ENCODE measurements around the gene GOLGA6L25.
"Not testable (repeated sequence)": the region's sequence is repeated elsewhere in the genome, so short reads cannot be mapped to it uniquely, and the experiment has no call there.

DNA sequence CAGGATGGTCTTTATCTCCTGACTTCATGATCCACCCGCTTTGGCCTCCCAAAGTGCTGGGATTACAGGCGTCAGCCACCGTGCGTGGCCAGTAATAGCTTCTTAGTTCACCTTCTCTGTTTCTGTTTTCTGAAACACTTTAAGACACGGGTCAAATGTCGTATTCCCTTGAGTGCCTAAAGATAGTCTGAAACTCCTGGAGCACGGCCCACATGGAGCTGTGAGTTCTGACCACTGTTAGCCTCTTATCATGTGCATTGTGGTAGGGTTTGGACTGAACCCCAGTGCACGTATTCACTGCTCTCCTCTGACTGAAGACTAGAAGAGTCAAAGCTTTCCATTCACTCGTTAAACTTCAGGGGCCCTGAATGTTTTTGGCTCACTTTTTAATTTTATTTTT is 48.8 kb downstream of the GOLGA6L25 start:
- not testable (repeated sequence) for TF ChIP-seq CTCF, POLR2A (IDR thresholded peaks at IDR 0.05)
